ENCODE measurements around the gene NUDT16L1.

NUDT16L1 gene

DNA sequence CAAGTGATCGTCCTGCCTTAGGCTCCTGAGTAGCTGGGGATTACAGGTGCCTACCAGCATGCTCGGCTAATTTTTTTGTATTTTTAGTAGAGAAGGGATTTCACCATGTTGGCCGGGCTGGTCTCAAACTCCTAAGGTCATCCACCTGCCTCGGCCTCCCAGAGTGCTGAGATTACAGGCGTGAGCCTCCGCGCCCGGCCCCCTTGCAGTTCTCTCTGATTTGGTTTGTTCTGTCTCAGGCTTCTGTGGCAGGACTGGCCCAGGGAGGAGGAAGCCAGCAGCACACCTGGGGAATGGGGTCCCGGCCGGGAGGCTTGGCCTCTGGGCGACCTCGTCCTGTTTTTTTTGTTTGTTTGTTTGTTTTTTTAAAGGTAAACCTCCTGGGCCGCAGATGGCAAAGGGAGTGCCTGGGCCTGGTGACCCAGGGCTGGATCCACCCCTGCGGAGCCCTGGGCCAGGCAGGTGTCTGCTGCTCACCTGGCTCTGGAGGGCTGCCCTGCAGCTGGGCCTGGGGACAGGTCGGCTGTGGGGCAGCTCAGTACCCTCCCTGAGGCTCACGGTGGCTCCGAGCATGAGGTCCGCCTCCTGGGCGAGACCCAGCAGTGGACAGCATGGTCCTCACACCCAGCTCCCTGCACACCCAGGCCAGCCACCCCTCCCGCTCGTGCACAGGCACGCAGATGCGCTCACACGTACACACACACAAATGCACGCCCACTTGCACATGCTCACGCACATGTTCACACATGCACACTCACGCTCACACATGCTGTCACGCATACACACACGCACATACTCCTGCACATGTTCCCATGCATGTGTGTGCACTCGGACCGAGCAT, 3.3 kb upstream of the NUDT16L1 start:
- peaks cover 38% of the 10 kb centered on the region for H3K36me3 ChIP-seq (ENCODE audit: insufficient read depth, low read length)
- no peak overlapping the region for H3K4me3 ChIP-seq (ENCODE audit: low read length)
- peaks cover 11% of the 10 kb centered on the region for H3K4me1 ChIP-seq (ENCODE audit: insufficient read depth, low read length)
- no peak overlapping the region for H2AFZ ChIP-seq (ENCODE audit: low read depth, low read length)
- no peaks in the 10 kb centered on the region for H3K9me3 ChIP-seq (ENCODE audit: low read length)
- H3K27me3 ChIP-seq (ENCODE audit: insufficient read depth, low read length), result no peaks in the 10 kb centered on the region

DNA sequence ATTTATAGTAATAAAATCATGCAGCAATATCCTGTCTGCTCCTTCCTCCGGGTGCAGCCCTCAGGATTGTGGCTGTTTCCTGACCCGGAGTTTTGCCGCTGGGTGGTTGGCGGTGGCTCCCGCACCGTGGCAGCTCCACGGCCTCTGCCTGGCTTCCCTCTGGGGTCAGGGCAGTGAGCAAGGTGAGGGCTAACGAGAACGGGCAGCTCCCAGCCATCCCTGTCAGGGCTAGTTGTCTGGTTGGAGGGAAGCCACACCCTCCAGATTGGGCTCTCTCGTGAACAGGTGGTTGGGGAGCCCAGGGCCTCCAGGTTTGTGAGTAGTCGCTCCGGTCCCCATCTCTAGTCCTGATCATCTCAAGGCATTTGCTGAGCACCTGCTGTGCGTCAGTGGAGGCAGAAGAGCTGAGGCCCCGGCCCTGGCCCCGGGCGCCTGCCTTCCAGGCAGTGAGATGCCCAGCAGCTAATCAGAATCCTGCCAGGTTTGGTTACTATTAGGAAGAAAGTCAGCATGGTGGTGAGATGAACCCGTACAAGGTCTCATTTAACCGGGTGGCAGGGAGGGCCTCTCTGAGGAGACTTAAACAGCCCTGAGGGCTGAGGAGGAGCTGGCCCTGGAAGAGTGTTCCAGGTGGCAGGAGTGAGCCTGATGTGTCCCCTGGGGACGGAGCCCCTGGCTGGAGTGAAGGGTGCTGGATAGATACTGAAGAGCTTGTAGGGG, 2.3 kb upstream of the NUDT16L1 start:
- no peaks in the 10 kb centered on the region for H3K27me3 ChIP-seq (ENCODE audit: insufficient read depth, low read length)
- H3K9me3 ChIP-seq (ENCODE audit: low read length), result no peaks in the 10 kb centered on the region
- H3K36me3 ChIP-seq (ENCODE audit: insufficient read depth, low read length), result peaks cover 40% of the 10 kb centered on the region
- H2AFZ ChIP-seq (ENCODE audit: low read depth, low read length), result no peak overlapping the region
- peaks cover 18% of the 10 kb centered on the region for H3K4me1 ChIP-seq (ENCODE audit: insufficient read depth, low read length)
- H3K4me3 ChIP-seq (ENCODE audit: low read length), result no peak overlapping the region

DNA sequence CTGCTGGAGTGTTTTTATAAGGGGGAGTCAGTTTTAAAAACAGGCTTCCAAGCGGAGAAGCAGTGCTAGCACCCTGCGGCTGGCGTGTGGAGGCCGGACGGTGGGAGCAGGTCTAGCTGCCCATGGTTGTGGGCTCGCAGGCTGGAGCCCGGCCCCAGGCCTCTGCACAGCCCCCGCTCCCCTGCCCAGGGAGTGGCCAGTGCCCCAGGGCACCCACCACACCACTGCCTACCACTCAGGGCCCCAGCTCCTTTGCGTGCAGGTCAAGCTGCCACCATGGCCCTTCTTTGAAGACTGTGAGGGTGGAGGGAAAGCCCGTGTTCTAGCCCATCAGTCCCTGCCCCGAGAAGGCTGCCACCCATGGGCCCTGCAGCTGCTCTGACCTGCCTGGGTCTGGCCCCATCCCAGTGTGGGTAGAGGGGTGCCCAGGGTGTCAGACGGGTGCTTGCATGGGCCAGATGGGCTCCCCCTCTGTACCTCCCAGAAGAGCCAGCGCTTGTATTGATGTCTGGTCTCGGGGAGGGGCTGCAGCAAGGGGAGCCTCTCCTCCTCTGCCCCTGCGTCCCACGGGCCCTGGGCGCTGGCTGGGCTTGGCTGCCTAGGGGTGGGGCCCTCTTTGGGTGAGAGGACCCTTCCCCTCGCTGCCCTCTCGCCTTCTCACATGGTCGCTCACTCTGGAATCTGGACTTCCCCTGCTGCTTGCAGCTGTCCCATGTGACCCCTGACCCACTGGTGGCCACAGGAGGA, 1.5 kb upstream of the NUDT16L1 start:
- Histone ChIP-seq H3K4me1 (ENCODE audit: insufficient read depth, low read length) (peaks cover 18% of the 10 kb centered on the region), H3K4me3 (ENCODE audit: low read length) (no peak overlapping the region), H3K9me3 (ENCODE audit: low read length) (no peaks in the 10 kb centered on the region), H3K36me3 (ENCODE audit: insufficient read depth, low read length) (peaks cover 40% of the 10 kb centered on the region), H3K27me3 (ENCODE audit: insufficient read depth, low read length) (no peaks in the 10 kb centered on the region), H2AFZ (ENCODE audit: low read depth, low read length) (no peak overlapping the region)

DNA sequence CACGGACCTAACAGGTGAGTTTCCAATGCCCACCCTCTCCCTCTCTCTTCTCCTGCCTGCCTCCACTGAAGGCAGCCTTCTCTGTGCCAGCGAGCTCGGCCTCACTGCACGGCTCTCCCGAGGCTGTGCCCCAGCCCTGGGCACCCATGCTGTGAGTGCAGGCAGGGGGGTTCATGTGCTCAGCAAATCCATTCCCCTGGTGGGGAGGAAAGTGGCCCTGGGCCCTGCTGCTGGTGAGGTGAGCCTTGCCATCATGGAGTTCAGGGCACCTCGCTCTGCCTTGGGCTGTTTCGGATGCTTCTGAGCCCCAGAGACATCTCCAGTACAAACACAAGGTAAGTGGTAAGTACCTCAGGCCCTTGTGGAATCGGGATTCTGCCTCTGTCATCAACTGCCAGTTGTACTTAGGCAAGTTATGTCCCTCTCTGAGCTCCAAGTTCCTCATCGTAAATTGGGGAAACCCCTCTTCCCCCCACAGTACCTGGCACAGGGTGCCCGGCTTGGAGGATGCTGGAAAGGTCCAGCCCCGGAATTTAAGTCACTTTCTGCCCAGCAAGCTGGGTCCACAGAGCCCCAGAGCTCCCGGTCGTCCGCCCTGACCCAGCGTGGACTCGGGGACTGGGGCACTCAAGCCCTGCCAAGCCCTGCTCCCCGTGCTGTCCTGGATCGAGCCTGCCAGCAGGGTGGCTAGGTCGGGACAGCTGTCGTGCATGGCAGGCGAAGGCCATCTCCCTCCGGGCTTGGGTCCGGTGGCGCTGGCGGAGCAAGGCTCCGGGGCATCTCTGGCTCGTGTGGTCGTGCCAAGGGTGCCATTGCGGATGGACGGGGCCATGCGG, 684 bp upstream of the NUDT16L1 start:
- Histone ChIP-seq H3K4me1 (ENCODE audit: insufficient read depth, low read length) (peaks cover 18% of the 10 kb centered on the region), H3K36me3 (ENCODE audit: insufficient read depth, low read length) (peaks cover 40% of the 10 kb centered on the region), H3K4me3 (ENCODE audit: low read length) (peak overlapping the region; percentile 99), H2AFZ (ENCODE audit: low read depth, low read length) (peak overlapping the region; percentile 59), H3K27me3 (ENCODE audit: insufficient read depth, low read length) (no peaks in the 10 kb centered on the region), H3K9me3 (ENCODE audit: low read length) (no peaks in the 10 kb centered on the region)

DNA sequence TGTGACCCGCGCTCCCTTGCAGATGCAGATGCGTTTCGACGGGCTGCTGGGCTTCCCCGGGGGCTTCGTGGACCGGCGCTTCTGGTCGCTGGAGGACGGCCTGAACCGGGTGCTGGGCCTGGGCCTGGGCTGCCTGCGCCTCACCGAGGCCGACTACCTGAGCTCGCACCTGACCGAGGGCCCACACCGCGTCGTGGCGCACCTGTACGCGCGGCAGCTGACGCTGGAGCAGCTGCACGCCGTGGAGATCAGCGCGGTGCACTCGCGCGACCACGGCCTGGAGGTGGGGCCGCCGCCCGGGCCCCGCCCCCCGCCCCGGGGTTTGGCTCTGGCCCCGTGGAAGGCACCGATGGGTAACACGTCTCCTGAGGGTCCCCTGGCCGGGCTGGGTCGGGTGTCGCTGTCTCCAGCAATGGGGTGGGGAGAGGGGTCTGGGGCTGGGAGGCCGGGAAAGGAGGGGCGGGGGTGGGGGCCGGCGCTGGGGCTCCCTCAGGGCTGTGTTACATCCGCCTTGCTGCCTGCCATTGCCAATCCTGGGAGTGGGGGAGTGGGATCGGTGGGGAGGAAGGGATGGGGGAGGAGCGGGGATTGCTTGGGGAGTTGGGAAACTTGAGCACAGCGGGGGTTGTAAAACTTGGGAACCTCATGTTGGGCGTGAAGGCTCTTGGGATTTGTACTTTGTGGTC, 737 bp downstream of the NUDT16L1 start:
- Histone ChIP-seq H2AFZ (ENCODE audit: low read depth, low read length) (peak overlapping the region; percentile 46), H3K4me3 (ENCODE audit: low read length) (peak overlapping the region; percentile 99), H3K36me3 (ENCODE audit: insufficient read depth, low read length) (peaks cover 48% of the 10 kb centered on the region), H3K9me3 (ENCODE audit: low read length) (no peaks in the 10 kb centered on the region), H3K27me3 (ENCODE audit: insufficient read depth, low read length) (no peaks in the 10 kb centered on the region), H3K4me1 (ENCODE audit: insufficient read depth, low read length) (peaks cover 18% of the 10 kb centered on the region)

DNA sequence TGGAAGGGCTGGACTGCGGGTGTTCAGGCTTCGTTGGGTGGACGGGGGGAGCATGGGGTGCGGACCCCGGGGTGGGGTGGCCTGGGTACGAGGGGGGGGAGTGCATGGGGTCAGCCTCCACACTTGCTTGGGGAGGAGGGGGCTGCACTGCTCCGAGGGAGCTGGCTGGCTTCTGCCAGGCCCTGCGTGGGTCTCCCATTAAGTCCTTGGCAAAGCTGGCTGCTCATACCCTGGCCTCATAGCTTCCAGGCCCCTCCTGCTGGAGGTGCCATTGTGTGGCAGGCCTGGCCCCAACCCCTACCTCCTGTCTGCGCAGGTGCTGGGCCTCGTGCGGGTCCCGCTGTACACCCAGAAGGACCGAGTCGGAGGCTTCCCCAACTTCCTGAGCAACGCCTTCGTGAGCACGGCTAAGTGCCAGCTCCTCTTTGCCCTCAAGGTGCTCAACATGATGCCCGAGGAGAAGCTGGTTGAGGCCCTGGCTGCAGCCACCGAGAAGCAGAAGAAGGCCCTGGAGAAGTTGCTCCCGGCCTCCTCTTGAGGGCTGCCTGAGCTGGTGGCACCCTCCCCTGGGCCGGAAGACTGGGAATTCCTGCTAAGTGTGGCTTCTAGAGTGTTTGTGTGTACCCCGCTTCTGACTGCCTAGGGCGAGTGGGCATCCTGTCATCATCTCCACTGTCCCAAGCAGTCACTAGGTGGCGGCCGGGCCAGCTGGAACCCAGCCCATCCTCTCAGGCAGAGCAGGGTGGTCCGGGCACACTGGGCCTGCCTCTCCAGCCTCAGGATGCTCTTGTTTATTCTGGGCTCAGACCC, 1.5 kb downstream of the NUDT16L1 start:
- H3K36me3 ChIP-seq (ENCODE audit: insufficient read depth, low read length), result peaks cover 50% of the 10 kb centered on the region
- H3K4me1 ChIP-seq (ENCODE audit: insufficient read depth, low read length), result peaks cover 18% of the 10 kb centered on the region
- H3K4me3 ChIP-seq (ENCODE audit: low read length), result peak overlapping the region; percentile 99
- H3K9me3 ChIP-seq (ENCODE audit: low read length), result no peaks in the 10 kb centered on the region
- no peak overlapping the region for H2AFZ ChIP-seq (ENCODE audit: low read depth, low read length)
- H3K27me3 ChIP-seq (ENCODE audit: insufficient read depth, low read length), result no peaks in the 10 kb centered on the region

DNA sequence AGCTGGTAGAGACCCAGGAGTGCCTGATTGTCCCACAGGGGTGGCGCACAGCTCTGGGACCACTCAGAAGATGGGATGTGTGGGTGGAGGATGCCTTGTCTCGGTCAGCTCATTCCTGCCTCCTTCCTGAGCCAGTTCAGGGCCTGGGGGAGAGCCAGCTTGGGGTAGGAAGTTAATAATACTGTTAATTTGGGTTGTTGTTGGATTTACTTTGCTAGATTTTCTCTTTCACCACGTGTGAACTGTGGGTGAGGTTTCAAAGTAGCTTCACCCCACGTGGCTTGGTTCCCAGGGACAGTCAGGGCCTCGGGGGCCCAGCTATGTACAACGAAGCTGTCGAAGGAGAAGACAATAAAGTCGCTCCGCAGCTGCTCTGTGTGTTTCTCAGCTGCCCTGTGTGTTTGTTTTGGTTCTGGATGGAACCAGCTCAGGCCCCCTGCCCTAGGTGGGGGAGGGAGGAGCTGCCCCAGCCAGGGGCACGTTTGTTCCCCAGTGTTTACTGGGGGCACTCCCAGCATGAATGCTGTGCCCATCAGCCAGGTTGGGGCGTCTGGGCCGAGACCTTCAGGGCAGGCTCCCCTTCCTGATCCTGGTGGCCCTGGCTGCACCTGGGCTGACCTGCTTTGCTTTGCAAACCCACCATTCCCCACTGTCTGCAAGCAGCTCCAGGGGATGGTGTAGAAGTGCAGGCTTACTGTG, 2.3 kb downstream of the NUDT16L1 start:
- Histone ChIP-seq H3K27me3 (ENCODE audit: insufficient read depth, low read length) (no peaks in the 10 kb centered on the region), H2AFZ (ENCODE audit: low read depth, low read length) (no peak overlapping the region), H3K36me3 (ENCODE audit: insufficient read depth, low read length) (peaks cover 48% of the 10 kb centered on the region), H3K9me3 (ENCODE audit: low read length) (no peaks in the 10 kb centered on the region), H3K4me3 (ENCODE audit: low read length) (no peak overlapping the region), H3K4me1 (ENCODE audit: insufficient read depth, low read length) (peaks cover 18% of the 10 kb centered on the region)

DNA sequence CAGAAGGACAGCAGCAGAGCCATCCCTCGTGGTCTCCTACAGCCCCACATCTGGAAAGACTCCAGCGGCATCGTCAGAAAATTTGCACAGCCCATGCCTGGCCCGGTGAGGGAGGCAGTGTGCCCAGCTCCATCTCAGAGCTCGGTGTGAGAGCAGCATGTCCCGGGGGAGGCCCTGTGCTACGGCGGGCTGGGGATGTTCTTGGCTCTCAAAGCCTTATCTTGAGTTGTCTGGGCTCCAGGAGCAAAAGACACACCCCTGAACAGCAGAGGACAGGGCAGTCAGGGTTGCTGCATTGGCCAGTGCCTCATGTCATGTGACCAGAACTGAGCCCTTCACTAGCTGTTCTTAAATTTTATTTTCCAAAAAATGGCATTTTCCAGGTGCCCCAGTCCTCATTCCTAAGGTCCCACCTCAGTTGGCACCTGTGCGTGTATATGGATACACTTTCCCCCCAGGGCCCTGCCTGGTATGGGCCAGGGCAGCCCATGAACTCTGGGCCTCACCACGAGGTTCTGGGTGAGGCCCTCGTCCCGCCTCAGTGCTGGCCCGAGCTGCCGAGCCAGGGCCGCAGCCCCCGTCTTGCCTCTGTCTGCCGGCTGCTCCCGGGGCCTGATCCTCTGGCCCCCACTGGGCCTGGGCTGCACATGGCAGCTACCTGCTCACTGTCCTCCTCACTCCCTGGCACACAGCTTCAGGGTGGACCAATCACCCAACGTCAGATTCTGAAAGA, 3.0 kb downstream of the NUDT16L1 start:
- H3K27me3 ChIP-seq (ENCODE audit: insufficient read depth, low read length), result no peaks in the 10 kb centered on the region
- H3K9me3 ChIP-seq (ENCODE audit: low read length), result no peaks in the 10 kb centered on the region
- H3K4me1 ChIP-seq (ENCODE audit: insufficient read depth, low read length), result peaks cover 18% of the 10 kb centered on the region
- no peak overlapping the region for H2AFZ ChIP-seq (ENCODE audit: low read depth, low read length)
- H3K4me3 ChIP-seq (ENCODE audit: low read length), result no peak overlapping the region
- H3K36me3 ChIP-seq (ENCODE audit: insufficient read depth, low read length), result peaks cover 55% of the 10 kb centered on the region

DNA sequence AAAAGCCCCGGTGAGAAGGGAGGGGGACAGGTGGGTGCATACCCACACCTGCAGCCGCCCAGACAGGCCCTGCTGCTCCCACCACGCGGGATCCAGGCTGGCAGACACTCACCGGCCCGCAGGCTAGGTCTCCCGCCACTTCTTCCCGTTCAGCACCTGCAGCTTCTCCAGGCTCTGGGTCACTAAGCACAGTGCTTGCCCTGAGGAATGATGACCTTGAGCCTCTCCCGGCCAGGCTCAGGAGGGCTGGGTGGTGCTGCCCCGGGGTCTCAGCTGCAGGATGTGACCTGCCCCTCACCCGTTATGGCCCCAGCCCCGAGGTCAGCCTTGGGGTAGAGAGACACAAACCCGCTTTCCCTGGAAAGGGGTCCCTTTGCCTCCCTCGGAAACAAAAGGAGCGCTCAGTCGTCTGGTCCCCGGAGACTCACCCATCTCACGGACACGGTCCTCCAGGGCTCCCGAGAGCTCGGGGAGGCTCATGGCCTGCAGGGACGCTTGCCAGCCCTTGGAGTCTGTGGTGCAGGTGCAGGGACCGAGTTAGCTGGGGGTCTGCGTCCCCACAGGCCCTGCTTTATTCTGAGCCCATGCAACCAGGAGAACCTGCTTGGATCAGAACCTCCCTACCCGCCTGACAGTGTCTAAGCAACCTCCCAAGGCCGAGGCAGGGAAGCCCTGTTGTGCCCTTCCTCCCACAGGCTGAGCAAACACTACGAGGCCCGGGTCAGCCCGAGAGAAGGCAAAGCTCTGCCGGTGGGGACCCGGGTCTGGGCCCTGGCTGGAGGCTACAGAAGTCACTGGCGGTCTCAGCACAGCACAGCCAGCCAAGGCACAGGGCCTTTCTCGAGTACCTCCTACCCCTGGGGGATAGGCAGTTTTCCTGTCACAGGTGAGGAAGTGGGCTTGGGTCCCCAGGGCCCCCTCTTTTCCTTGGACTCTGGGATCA, 3.8 kb downstream of the NUDT16L1 start:
- peaks cover 18% of the 10 kb centered on the region for H3K4me1 ChIP-seq (ENCODE audit: insufficient read depth, low read length)
- H2AFZ ChIP-seq (ENCODE audit: low read depth, low read length), result no peak overlapping the region
- no peak overlapping the region for H3K4me3 ChIP-seq (ENCODE audit: low read length)
- H3K9me3 ChIP-seq (ENCODE audit: low read length), result no peaks in the 10 kb centered on the region
- peaks cover 60% of the 10 kb centered on the region for H3K36me3 ChIP-seq (ENCODE audit: insufficient read depth, low read length)
- H3K27me3 ChIP-seq (ENCODE audit: insufficient read depth, low read length), result no peaks in the 10 kb centered on the region

DNA sequence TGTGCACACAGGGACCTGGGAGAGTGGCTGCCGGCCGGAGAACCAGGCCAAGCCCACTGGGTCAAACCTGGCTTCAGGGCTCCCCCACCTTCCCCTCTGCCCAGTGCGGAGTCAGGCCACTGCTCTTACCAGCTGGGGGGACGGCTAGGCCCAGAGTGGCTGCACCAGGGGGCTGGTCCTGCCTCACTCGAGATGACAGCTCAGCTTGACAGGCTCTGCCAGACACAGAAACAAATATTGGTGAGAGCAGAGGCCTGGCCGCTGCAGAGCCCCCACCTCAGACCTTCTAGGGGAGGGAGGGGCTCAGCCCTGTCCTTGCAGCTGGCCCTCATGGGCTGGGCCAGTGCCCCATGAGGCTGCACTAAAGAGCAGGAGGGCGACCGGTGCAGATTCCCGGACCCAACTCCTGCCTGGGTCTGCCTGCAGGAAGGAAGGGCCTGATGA, 4.5 kb downstream of the NUDT16L1 start:
- Histone ChIP-seq H3K4me3 (ENCODE audit: low read length) (no peak overlapping the region), H3K4me1 (ENCODE audit: insufficient read depth, low read length) (peaks cover 15% of the 10 kb centered on the region), H3K27me3 (ENCODE audit: insufficient read depth, low read length) (no peaks in the 10 kb centered on the region), H2AFZ (ENCODE audit: low read depth, low read length) (no peak overlapping the region), H3K9me3 (ENCODE audit: low read length) (no peaks in the 10 kb centered on the region), H3K36me3 (ENCODE audit: insufficient read depth, low read length) (peaks cover 67% of the 10 kb centered on the region)
